HEK293T (cell line): ENCODE data around the gene AQP12B.
"Not testable (repeated sequence)": the region's sequence is repeated elsewhere in the genome, so short reads cannot be mapped to it uniquely, and the experiment has no call there.

Source experiments
- CTCF ChIA-PET: fragments of 350-600 bp; formaldehyde crosslinking; extraction: SDS; loops from one replicate; lab custom pipeline; 2021; ENCODE audit warnings: antibody characterized with exemption, inconsistent platforms; lab: Yijun Ruan, JAX
- POLR2A ChIA-PET: fragments of 350-600 bp; formaldehyde crosslinking; extraction: SDS; loops from one replicate; lab custom pipeline; 2020; ENCODE audit warnings: antibody characterized with exemption, inconsistent platforms; lab: Yijun Ruan, JAX
- DNase-seq: peaks from one replicate; pipeline ENCODE4 v3.0.0; 2012; ENCODE audit warnings: mixed read lengths; ENCODE audit errors: extremely low spot score
- ARNT ChIP-seq: fragments of 450-650 bp; IDR thresholded peaks from 2 replicates; pipeline ENCODE4 v1.6.1; 2017; ENCODE audit warnings: mild to moderate bottlenecking
- BHLHE40 ChIP-seq: fragments of 450-650 bp; IDR thresholded peaks from 2 replicates; pipeline ENCODE4 v1.6.1; 2016; ENCODE audit warnings: mild to moderate bottlenecking, moderate library complexity, borderline replicate concordance
- CTBP1 ChIP-seq: fragments of 450-650 bp; IDR thresholded peaks from 2 replicates; pipeline ENCODE4 v1.6.1; 2016; ENCODE audit warnings: borderline replicate concordance
- ELF4 ChIP-seq: fragments of 450-650 bp; IDR thresholded peaks from 2 replicates; pipeline ENCODE4 v1.6.1; 2017; ENCODE audit warnings: antibody characterized with exemption
- FOXA1 ChIP-seq: fragments of 450-650 bp; IDR thresholded peaks from 2 replicates; pipeline ENCODE4 v1.6.1; 2016; ENCODE audit warnings: mild to moderate bottlenecking
- FOXK2 ChIP-seq: fragments of 450-650 bp; IDR thresholded peaks from 2 replicates; pipeline ENCODE4 v1.6.1; 2016; ENCODE audit warnings: mild to moderate bottlenecking
- FOXM1 ChIP-seq: fragments of 450-650 bp; IDR thresholded peaks from 2 replicates; pipeline ENCODE4 v1.6.1; 2017; ENCODE audit warnings: mild to moderate bottlenecking, borderline replicate concordance
- HDGF ChIP-seq: fragments of 450-650 bp; IDR thresholded peaks from 2 replicates; pipeline ENCODE4 v1.6.1; 2017; ENCODE audit warnings: antibody characterized with exemption, borderline replicate concordance
- L3MBTL2 ChIP-seq: fragments of 450-650 bp; conservative IDR thresholded peaks from 2 replicates; pipeline ENCODE4 v1.6.1; 2016; ENCODE audit warnings: mild to moderate bottlenecking
- LEF1 ChIP-seq: fragments of 450-650 bp; IDR thresholded peaks from 2 replicates; pipeline ENCODE4 v1.6.1; 2017; ENCODE audit warnings: mild to moderate bottlenecking, borderline replicate concordance
- NFRKB ChIP-seq: fragments of 450-650 bp; IDR thresholded peaks from 2 replicates; pipeline ENCODE4 v1.6.1; 2016; ENCODE audit warnings: mild to moderate bottlenecking, moderate library complexity
- PKNOX1 ChIP-seq: fragments of 450-650 bp; IDR thresholded peaks from 2 replicates; pipeline ENCODE4 v1.6.1; 2016
- SP1 ChIP-seq: fragments of 450-650 bp; IDR thresholded peaks from 2 replicates; pipeline ENCODE4 v1.6.1; 2017
- SUZ12 ChIP-seq: fragments of 450-650 bp; IDR thresholded peaks from 2 replicates; pipeline ENCODE4 v1.6.1; 2016; ENCODE audit warnings: mild to moderate bottlenecking
- TARDBP ChIP-seq: fragments of 450-650 bp; IDR thresholded peaks from 2 replicates; pipeline ENCODE4 v1.6.1; 2016
- ZNF384 ChIP-seq: fragments of 450-650 bp; IDR thresholded peaks from 2 replicates; pipeline ENCODE4 v1.6.1; 2016

AQP12B gene

GRCh38 chr2:240704651-240705050, 22.0 kb upstream of the AQP12B start:
- ChIA-PET CTCF (interaction anchor here (0.9 kb wide), 1 partner anchor 191 kb away, joined by 6 read pairs; no protein-coding TSS in a partner anchor), POLR2A (no interaction called here)
- TF ChIP-seq SP1 (no peak), FOXA1 (no peak), TARDBP (no peak), ARNT (no peak), FOXK2 (no peak)
- DNase-seq, result no peak

- DNase-seq, result no peak
- TF ChIP-seq FOXA1 (no peak), NFRKB (no peak)
- ChIA-PET POLR2A (no interaction called here), CTCF (interaction anchor here (0.9 kb wide), 1 partner anchor 190 kb away, joined by 6 read pairs; no protein-coding TSS in a partner anchor)
Observed at GRCh38 chr2:240703417-240704341, 21.0 kb upstream of the AQP12B start.

GRCh38 chr2:240702640-240703011, 19.9 kb upstream of the AQP12B start:
- ChIA-PET POLR2A (no interaction called here), CTCF (no interaction called here)
- TF ChIP-seq FOXK2 (no peak), FOXA1 (no peak), SUZ12 (no peak), LEF1 (no peak)
- no peak for DNase-seq

GRCh38 chr2:240701736-240702639, 19.3 kb upstream of the AQP12B start:
- TF ChIP-seq L3MBTL2 (no peak), SUZ12 (no peak), LEF1 (no peak), FOXK2 (no peak), NFRKB (no peak), CTBP1 (no peak), TARDBP (no peak), BHLHE40 (no peak), ZNF384 (no peak), PKNOX1 (no peak), FOXM1 (no peak), FOXA1 (no peak), ARNT (no peak), HDGF (no peak), ELF4 (no peak), SP1 (no peak)
- no peak for DNase-seq
- CTCF ChIA-PET, result no interaction called here
- POLR2A ChIA-PET, result no interaction called here

- no peak for DNase-seq
- TF ChIP-seq ZNF384 (no peak), FOXA1 (no peak), TARDBP (no peak), BHLHE40 (no peak), ELF4 (no peak), HDGF (no peak), FOXM1 (no peak), SUZ12 (no peak), LEF1 (no peak), CTBP1 (no peak), PKNOX1 (no peak), NFRKB (no peak), FOXK2 (no peak), ARNT (no peak), SP1 (no peak), L3MBTL2 (no peak)
- ChIA-PET CTCF (no interaction called here), POLR2A (no interaction called here)
Observed at GRCh38 chr2:240701091-240701735, 18.5 kb upstream of the AQP12B start.

- CTCF ChIA-PET, DNase-seq, POLR2A ChIA-PET: not testable (repeated sequence)
Observed at GRCh38 chr2:240700616-240701015, 17.9 kb upstream of the AQP12B start.

- CTCF ChIA-PET, DNase-seq, POLR2A ChIA-PET: not testable (repeated sequence)
Observed at GRCh38 chr2:240699835-240700234, 17.1 kb upstream of the AQP12B start.

- POLR2A ChIA-PET, CTCF ChIA-PET: not testable (repeated sequence)
Observed at GRCh38 chr2:240698852-240699561, 16.3 kb upstream of the AQP12B start.

GRCh38 chr2:240696469-240696868, 13.8 kb upstream of the AQP12B start:
- CTCF ChIA-PET, DNase-seq, POLR2A ChIA-PET: not testable (repeated sequence)

More at GRCh38 chr2:240698852-240699561, 16.3 kb upstream of the AQP12B start:
- DNase-seq, result not testable (repeated sequence)

GRCh38 chr2:240695593-240695992, 12.9 kb upstream of the AQP12B start:
- CTCF ChIA-PET, POLR2A ChIA-PET, DNase-seq: not testable (repeated sequence)

- DNase-seq, POLR2A ChIA-PET, CTCF ChIA-PET: not testable (repeated sequence)
Observed at GRCh38 chr2:240694304-240694703, 11.6 kb upstream of the AQP12B start.
